Right kidney (tissue), 1 donor: ENCODE measurements around the gene CDH4.
"Not testable (repeated sequence)": the region's sequence is repeated elsewhere in the genome, so short reads cannot be mapped to it uniquely, and the experiment has no call there.

ENCODE experiments used
- DNase-seq: peaks from one replicate; pipeline ENCODE4 v3.0.0-alpha.2; 2016

The CDH4 gene

GRCh38 chr20:61983965-61984364, 731.9 kb downstream of the CDH4 start:
- no peak for DNase-seq

- DNase-seq, result not testable (repeated sequence)
These were observed 732.4 kb downstream of the CDH4 start for GRCh38 chr20:61984431-61984830.

GRCh38 chr20:61985096-61985495, 733.0 kb downstream of the CDH4 start:
- no peak for DNase-seq

GRCh38 chr20:61986762-61987321, 734.8 kb downstream of the CDH4 start:
- DNase-seq, result no peak

GRCh38 chr20:61988665-61989064, 736.6 kb downstream of the CDH4 start:
- no peak for DNase-seq

- DNase-seq, result no peak
These were observed 737.7 kb downstream of the CDH4 start for GRCh38 chr20:61989741-61990140.
